Uterine smooth muscle cell (primary cell): ENCODE results near the gene SSUH2. TPM values are rescaled to one million over a fixed set of nuclear protein-coding genes. Genes with fewer than 3 reads are reported as not detected.

Source experiments
- total RNA-seq: library from RNA; depleted of rRNA; stranded (reverse); fragments of >200 nt; gene quantifications from 2 replicates; pipeline ENCODE4 v1.2.3, GENCODE V29; 2014

Gene SSUH2
- 0.11 and 0.25 TPM in 2 replicates for total RNA-seq

GRCh38 chr3:8644748-8645390, at the start of gene SSUH2:
Gene SSUH2 (minus strand): TSS chr3:8644798. CDS start chr3:8644758, 40 bp downstream.

Other genes with a start within 250 kb of the SSUH2 start
- 13.4 and 35.6 TPM in 2 replicates for gene LMCD1, start 143.0 kb downstream of the SSUH2 start, total RNA-seq
- not detected in 2 replicates for gene CAV3, start 89.0 kb upstream of the SSUH2 start, total RNA-seq
- gene OXTR, start 124.8 kb upstream of the SSUH2 start, total RNA-seq, result 8.9 and 12.1 TPM in 2 replicates